ENCODE measurements around the gene MRGPRX2.

MRGPRX2 gene

GRCh38 chr11:19018901-19019300, 41.6 kb downstream of the MRGPRX2 start:
- no peak for DNase-seq (ENCODE audit: low read depth)
- TF ChIP-seq, protein P1, sequence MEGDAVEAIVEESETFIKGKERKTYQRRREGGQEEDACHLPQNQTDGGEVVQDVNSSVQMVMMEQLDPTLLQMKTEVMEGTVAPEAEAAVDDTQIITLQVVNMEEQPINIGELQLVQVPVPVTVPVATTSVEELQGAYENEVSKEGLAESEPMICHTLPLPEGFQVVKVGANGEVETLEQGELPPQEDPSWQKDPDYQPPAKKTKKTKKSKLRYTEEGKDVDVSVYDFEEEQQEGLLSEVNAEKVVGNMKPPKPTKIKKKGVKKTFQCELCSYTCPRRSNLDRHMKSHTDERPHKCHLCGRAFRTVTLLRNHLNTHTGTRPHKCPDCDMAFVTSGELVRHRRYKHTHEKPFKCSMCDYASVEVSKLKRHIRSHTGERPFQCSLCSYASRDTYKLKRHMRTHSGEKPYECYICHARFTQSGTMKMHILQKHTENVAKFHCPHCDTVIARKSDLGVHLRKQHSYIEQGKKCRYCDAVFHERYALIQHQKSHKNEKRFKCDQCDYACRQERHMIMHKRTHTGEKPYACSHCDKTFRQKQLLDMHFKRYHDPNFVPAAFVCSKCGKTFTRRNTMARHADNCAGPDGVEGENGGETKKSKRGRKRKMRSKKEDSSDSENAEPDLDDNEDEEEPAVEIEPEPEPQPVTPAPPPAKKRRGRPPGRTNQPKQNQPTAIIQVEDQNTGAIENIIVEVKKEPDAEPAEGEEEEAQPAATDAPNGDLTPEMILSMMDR (IDR thresholded peaks at IDR 0.05; ENCODE audit: low read depth, low read length, missing control alignments), result no peak
- no peak overlapping the region for H3K4me3 ChIP-seq (ENCODE audit: low read depth, low read length)

- no peak for DNase-seq (ENCODE audit: low read depth)
- H3K4me3 ChIP-seq (ENCODE audit: low read depth, low read length), result no peak overlapping the region
- TF ChIP-seq, protein P1 (IDR thresholded peaks at IDR 0.05; ENCODE audit: low read depth, low read length, missing control alignments), result peak; percentile 50
These were observed 47.2 kb downstream of the MRGPRX2 start for GRCh38 chr11:19013181-19013857.

DNA sequence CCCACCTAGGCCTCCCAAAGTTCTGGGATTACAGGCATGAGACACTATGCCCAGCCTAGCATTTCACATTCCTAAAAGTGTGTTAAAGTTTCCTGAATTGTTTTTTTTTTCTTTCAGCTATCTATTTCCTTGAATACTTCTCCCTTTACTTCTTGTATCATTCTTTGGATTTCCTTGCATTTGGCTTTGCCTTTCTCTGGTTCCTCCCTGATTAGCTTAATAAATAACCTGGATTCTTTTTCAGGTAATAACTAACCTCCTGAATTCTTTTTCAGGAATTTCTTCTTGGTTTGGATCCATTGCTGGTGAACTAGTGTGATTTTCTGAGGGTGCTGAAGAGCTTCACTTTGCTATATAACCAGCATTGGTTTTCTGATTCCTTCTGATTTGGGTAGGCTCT, 47.9 kb downstream of the MRGPRX2 start:
- no peak for DNase-seq (ENCODE audit: low read depth)
- no peak overlapping the region for H3K4me3 ChIP-seq (ENCODE audit: low read depth, low read length)
- TF ChIP-seq, protein P1 (IDR thresholded peaks at IDR 0.05; ENCODE audit: low read depth, low read length, missing control alignments), result no peak
